ENCODE results near the gene ZNF385B.

Gene ZNF385B

GRCh38 chr2:179518830-179519229 lies 342.6 kb downstream of the ZNF385B start:
- no peaks in the 10 kb centered on the region for H3K4me1 Mint-ChIP-seq
- no peaks in the 10 kb centered on the region for H3K27me3 Mint-ChIP-seq
- ATAC-seq = no peak
- no peak overlapping the region for H3K27ac Mint-ChIP-seq
- no peaks in the 10 kb centered on the region for H3K36me3 Mint-ChIP-seq
- H3K4me3 Mint-ChIP-seq = no peak overlapping the region
- H3K9me3 Mint-ChIP-seq = no peaks in the 10 kb centered on the region

GRCh38 chr2:179513181-179513580 lies 348.2 kb downstream of the ZNF385B start:
- ATAC-seq = no peak

GRCh38 chr2:179512281-179513035 lies 349.0 kb downstream of the ZNF385B start:
- no peak for ATAC-seq
- H3K27me3 Mint-ChIP-seq = peaks cover 13% of the 10 kb centered on the region
- no peaks in the 10 kb centered on the region for H3K9me3 Mint-ChIP-seq
- no peak overlapping the region for H3K27ac Mint-ChIP-seq
- no peaks in the 10 kb centered on the region for H3K4me1 Mint-ChIP-seq
- H3K4me3 Mint-ChIP-seq = no peak overlapping the region
- H3K36me3 Mint-ChIP-seq = no peaks in the 10 kb centered on the region

More at GRCh38 chr2:179513181-179513580, 348.2 kb downstream of the ZNF385B start:
- Mint-ChIP-seq H3K27ac (no peak overlapping the region), H3K4me1 (no peaks in the 10 kb centered on the region), H3K36me3 (no peaks in the 10 kb centered on the region), H3K4me3 (no peak overlapping the region), H3K27me3 (peaks cover 13% of the 10 kb centered on the region), H3K9me3 (no peaks in the 10 kb centered on the region)

GRCh38 chr2:179511105-179511789 lies 350.2 kb downstream of the ZNF385B start:
- ATAC-seq = no peak
- Mint-ChIP-seq H3K4me3 (no peak overlapping the region), H3K36me3 (no peaks in the 10 kb centered on the region), H3K27me3 (peaks cover 13% of the 10 kb centered on the region), H3K4me1 (no peaks in the 10 kb centered on the region), H3K9me3 (no peaks in the 10 kb centered on the region), H3K27ac (no peak overlapping the region)

GRCh38 chr2:179495315-179495714 lies 366.1 kb downstream of the ZNF385B start:
- Mint-ChIP-seq H3K4me3 (no peak overlapping the region), H3K27me3 (peaks cover 34% of the 10 kb centered on the region), H3K36me3 (no peaks in the 10 kb centered on the region), H3K9me3 (peaks cover 8% of the 10 kb centered on the region), H3K27ac (no peak overlapping the region), H3K4me1 (no peaks in the 10 kb centered on the region)
- no peak for ATAC-seq

- no peaks in the 10 kb centered on the region for H3K4me1 Mint-ChIP-seq
- H3K27me3 Mint-ChIP-seq = no peaks in the 10 kb centered on the region
- no peak overlapping the region for H3K4me3 Mint-ChIP-seq
- H3K9me3 Mint-ChIP-seq = no peaks in the 10 kb centered on the region
- ATAC-seq = no peak
- H3K36me3 Mint-ChIP-seq = no peaks in the 10 kb centered on the region
- no peak overlapping the region for H3K27ac Mint-ChIP-seq
These were observed 372.8 kb downstream of the ZNF385B start for GRCh38 chr2:179488563-179488962.

- Mint-ChIP-seq H3K4me1 (no peaks in the 10 kb centered on the region), H3K9me3 (no peaks in the 10 kb centered on the region), H3K27me3 (no peaks in the 10 kb centered on the region), H3K27ac (no peak overlapping the region), H3K36me3 (no peaks in the 10 kb centered on the region), H3K4me3 (no peak overlapping the region)
- ATAC-seq = no peak
These were observed 374.2 kb downstream of the ZNF385B start for GRCh38 chr2:179487010-179487731.

- Mint-ChIP-seq H3K4me3 (no peak overlapping the region), H3K27ac (no peak overlapping the region), H3K4me1 (no peaks in the 10 kb centered on the region), H3K9me3 (no peaks in the 10 kb centered on the region), H3K27me3 (peaks cover 9% of the 10 kb centered on the region), H3K36me3 (no peaks in the 10 kb centered on the region)
- no peak for ATAC-seq
These were observed 378.3 kb downstream of the ZNF385B start for GRCh38 chr2:179483131-179483530.

GRCh38 chr2:179479947-179480346 lies 381.5 kb downstream of the ZNF385B start:
- H3K9me3 Mint-ChIP-seq = no peaks in the 10 kb centered on the region
- H3K4me3 Mint-ChIP-seq = no peak overlapping the region
- H3K36me3 Mint-ChIP-seq = no peaks in the 10 kb centered on the region
- H3K27ac Mint-ChIP-seq = no peak overlapping the region
- H3K27me3 Mint-ChIP-seq = peaks cover 9% of the 10 kb centered on the region
- ATAC-seq = no peak
- H3K4me1 Mint-ChIP-seq = no peaks in the 10 kb centered on the region

- Mint-ChIP-seq H3K9me3 (no peaks in the 10 kb centered on the region), H3K4me3 (no peak overlapping the region), H3K4me1 (no peaks in the 10 kb centered on the region), H3K36me3 (no peaks in the 10 kb centered on the region), H3K27me3 (peaks cover 12% of the 10 kb centered on the region), H3K27ac (no peak overlapping the region)
- no peak for ATAC-seq
These were observed 382.6 kb downstream of the ZNF385B start for GRCh38 chr2:179478771-179479170.

GRCh38 chr2:179470992-179471391 lies 390.4 kb downstream of the ZNF385B start:
- Mint-ChIP-seq H3K4me3 (no peak overlapping the region), H3K27ac (no peak overlapping the region), H3K27me3 (peaks cover 25% of the 10 kb centered on the region), H3K9me3 (no peaks in the 10 kb centered on the region), H3K4me1 (no peaks in the 10 kb centered on the region), H3K36me3 (no peaks in the 10 kb centered on the region)
- ATAC-seq = no peak

- Mint-ChIP-seq H3K27me3 (peaks cover 33% of the 10 kb centered on the region), H3K4me3 (no peak overlapping the region), H3K36me3 (no peaks in the 10 kb centered on the region), H3K27ac (no peak overlapping the region), H3K9me3 (peaks cover 1% of the 10 kb centered on the region), H3K4me1 (no peaks in the 10 kb centered on the region)
- ATAC-seq = no peak
These were observed 391.3 kb downstream of the ZNF385B start for GRCh38 chr2:179470089-179470488.

GRCh38 chr2:179467960-179468359 lies 393.5 kb downstream of the ZNF385B start:
- no peak overlapping the region for H3K27ac Mint-ChIP-seq
- no peaks in the 10 kb centered on the region for H3K4me1 Mint-ChIP-seq
- no peak for ATAC-seq
- no peaks in the 10 kb centered on the region for H3K36me3 Mint-ChIP-seq
- no peak overlapping the region for H3K4me3 Mint-ChIP-seq
- peaks cover 30% of the 10 kb centered on the region for H3K27me3 Mint-ChIP-seq
- H3K9me3 Mint-ChIP-seq = peaks cover 7% of the 10 kb centered on the region

- no peak overlapping the region for H3K4me3 Mint-ChIP-seq
- no peaks in the 10 kb centered on the region for H3K4me1 Mint-ChIP-seq
- H3K27me3 Mint-ChIP-seq = peaks cover 30% of the 10 kb centered on the region
- no peaks in the 10 kb centered on the region for H3K36me3 Mint-ChIP-seq
- H3K9me3 Mint-ChIP-seq = peaks cover 7% of the 10 kb centered on the region
- no peak for ATAC-seq
- H3K27ac Mint-ChIP-seq = no peak overlapping the region
These were observed 394.3 kb downstream of the ZNF385B start for GRCh38 chr2:179467111-179467510.

- no peak for ATAC-seq
- Mint-ChIP-seq H3K9me3 (peaks cover 18% of the 10 kb centered on the region), H3K4me1 (no peaks in the 10 kb centered on the region), H3K4me3 (no peak overlapping the region), H3K27me3 (peaks cover 13% of the 10 kb centered on the region), H3K36me3 (no peaks in the 10 kb centered on the region), H3K27ac (no peak overlapping the region)
These were observed 400.0 kb downstream of the ZNF385B start for GRCh38 chr2:179461420-179461819.

Data from stimulated activated memory B cell treated with anti-CD40 and anti-IgM and Interleukin-4, amounts not matched to agents 10 μg/mL and 1 μg/mL and 100 μg/mL, for 72 hours (primary cell).